Urinary bladder (tissue), 4 donors: Measurements from ENCODE around the gene TFPI. TPM values are rescaled to one million over a fixed set of nuclear protein-coding genes. Genes with fewer than 3 reads are reported as not detected.
"Not testable (repeated sequence)": the region's sequence is repeated elsewhere in the genome, so short reads cannot be mapped to it uniquely, and the experiment has no call there.

Experiments used
- DNase-seq: peaks from one replicate; pipeline ENCODE4 v3.0.0-alpha.2; 2015; ENCODE audit errors: extremely low spot score
- H3K27ac ChIP-seq: one replicate; pipeline ENCODE4 v1.5.1; 2013; ENCODE audit warnings: low read depth, mild to moderate bottlenecking, moderate library complexity
- H3K36me3 ChIP-seq: one replicate; pipeline ENCODE4 v1.6.1; 2013; ENCODE audit warnings: mild to moderate bottlenecking, moderate library complexity; ENCODE audit not compliant: insufficient read depth
- H3K4me1 ChIP-seq: one replicate; pipeline ENCODE4 v1.6.1; 2013; ENCODE audit warnings: mild to moderate bottlenecking, moderate library complexity; ENCODE audit not compliant: insufficient read depth
- H3K4me3 ChIP-seq: one replicate; pipeline ENCODE4 v1.5.1; 2013; ENCODE audit warnings: low read depth, low read length
- WGBS: extraction: QIAGEN DNeasy Blood & Tissue Kit; methylation state at CpG from one replicate; pipeline ENCODE4 v1.1.7; 2013; 5-methylcytosine and 5-hydroxymethylcytosine counted together
- polyA plus RNA-seq: library from polyadenylated mRNA; stranded (reverse); fragments of 200-250 nt; gene quantifications from one replicate; pipeline ENCODE4 v1.2.3, GENCODE V29; 2013
- total RNA-seq: library from RNA; depleted of rRNA; stranded (reverse); fragments of >200 nt; gene quantifications from one replicate; pipeline ENCODE4 v1.2.3, GENCODE V29; 2014
- donor health status: healthy with polysubstance abuse.
- donor health status: healthy.

Gene TFPI
- total and polyA plus RNA-seq, 2 donors, result 63.3 to 177 TPM

DNA sequence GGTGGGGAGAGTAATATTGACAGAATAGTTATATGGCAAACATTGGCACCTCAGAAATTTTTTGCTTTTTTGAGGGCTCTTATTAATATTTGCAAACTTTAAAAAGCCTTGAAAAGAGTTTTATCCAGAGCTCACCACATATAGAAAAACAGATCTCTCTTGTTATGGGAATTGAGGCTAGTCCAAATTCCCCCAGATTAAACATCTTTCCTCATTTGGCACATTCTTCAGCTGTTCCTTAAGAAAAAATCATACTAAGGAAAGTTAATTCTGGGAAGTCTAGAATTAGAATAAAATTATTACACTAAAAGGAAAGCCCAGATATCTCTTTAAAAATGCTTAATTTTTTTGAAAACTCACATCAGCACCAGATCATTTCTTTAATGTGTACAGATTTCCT, 5.6 kb downstream of the TFPI start:
- Histone ChIP-seq H3K4me3 (no peak overlapping the region), H3K27ac (no peak overlapping the region), H3K4me1 (peaks cover 1% of the 10 kb centered on the region), H3K36me3 (no peaks in the 10 kb centered on the region)
- DNase-seq, result no peak

DNA sequence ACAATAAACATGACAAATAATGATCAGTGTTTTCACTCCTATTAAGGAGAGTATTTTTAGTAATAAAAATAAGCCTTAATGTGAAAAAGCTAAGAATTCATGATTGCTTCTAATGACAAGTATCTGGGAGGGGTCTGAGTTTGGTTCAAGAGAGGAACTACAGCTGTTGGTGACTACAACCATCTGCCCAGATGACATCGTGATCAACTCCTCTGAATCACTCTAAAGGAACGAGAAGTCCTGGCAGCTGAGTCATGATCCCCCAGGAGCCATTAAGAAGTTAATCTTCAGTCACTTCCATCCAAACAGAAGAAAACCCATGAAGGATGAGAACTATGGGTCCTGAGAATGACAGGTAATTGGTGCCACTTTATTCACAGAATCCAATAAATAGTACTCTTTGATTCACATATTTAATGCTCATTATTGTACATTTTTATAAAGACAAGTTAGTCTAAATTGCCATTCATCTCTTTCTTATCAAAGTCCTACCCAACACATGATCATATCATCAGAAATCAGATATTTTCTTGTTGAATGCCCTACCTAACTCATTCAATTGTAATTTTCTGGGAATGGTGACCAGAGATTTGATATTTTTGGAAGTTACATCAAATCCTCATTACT, 6.8 kb downstream of the TFPI start:
- Histone ChIP-seq H3K4me3 (no peak overlapping the region), H3K36me3 (no peaks in the 10 kb centered on the region), H3K27ac (no peak overlapping the region), H3K4me1 (peaks cover 1% of the 10 kb centered on the region)
- 11% methylated on average over 2 of the region's 2 CpGs for WGBS
- DNase-seq, result no peak

DNA sequence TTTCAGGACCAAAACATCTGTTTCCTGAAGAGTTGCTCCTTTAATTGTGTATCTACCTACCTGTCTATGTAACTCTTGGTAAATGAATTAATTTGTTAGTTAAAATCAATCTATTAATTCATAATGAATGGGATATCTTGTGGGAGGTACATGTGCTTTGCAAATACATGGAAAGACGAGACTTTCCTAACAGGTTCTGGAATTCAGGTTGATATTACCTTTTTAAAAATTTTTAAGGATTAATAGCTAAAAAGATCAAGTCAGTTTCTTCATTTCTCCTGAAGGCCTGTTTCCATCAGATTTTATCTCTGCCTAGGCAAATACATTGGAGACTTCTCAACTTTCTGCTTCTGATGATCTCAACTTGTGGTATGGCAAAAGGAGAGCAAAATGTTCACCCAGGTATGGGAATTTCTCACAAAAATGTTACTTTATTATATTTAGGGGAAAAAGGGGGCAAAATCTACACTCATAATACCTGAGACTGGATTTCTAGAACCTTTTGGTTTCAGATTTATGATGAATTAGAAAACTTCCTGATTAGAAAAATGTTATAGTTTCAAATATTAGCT, 7.4 kb downstream of the TFPI start:
- no peak for DNase-seq
- no peak overlapping the region for H3K27ac ChIP-seq
- WGBS, result 96% methylated on average over 1 of the region's 1 CpG

DNA sequence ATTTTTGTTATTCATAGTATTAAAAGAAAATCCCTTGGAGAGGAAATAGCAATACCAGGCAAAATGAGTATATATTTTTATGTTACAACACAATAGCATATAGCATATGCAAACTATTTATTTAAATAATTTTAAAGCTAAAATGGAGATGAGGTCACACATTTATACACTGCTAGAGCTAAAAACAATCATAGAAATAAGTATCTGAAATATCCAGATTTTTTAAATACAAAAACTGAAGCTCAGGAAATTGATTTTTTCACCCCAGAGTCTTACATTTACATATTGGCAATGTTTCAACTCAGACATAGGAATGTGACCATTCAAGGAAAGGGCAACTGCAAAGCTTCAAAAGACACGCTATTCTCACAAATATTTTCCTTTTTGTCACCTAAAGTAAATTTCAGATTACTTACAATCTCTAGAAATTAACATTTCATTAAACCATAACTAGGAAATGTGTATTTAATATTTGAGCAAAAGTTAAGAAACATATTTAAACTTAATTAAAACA, 8.9 kb downstream of the TFPI start:
- Histone ChIP-seq H3K36me3 (no peaks in the 10 kb centered on the region), H3K4me3 (no peak overlapping the region), H3K27ac (no peak overlapping the region), H3K4me1 (peaks cover 1% of the 10 kb centered on the region)
- DNase-seq, result no peak
- WGBS, result 76% methylated on average over 1 of the region's 1 CpG

More for the DNA sequence above, 7.4 kb downstream of the TFPI start:
- Histone ChIP-seq H3K36me3 (no peaks in the 10 kb centered on the region), H3K4me1 (peaks cover 1% of the 10 kb centered on the region), H3K4me3 (no peak overlapping the region)

DNA sequence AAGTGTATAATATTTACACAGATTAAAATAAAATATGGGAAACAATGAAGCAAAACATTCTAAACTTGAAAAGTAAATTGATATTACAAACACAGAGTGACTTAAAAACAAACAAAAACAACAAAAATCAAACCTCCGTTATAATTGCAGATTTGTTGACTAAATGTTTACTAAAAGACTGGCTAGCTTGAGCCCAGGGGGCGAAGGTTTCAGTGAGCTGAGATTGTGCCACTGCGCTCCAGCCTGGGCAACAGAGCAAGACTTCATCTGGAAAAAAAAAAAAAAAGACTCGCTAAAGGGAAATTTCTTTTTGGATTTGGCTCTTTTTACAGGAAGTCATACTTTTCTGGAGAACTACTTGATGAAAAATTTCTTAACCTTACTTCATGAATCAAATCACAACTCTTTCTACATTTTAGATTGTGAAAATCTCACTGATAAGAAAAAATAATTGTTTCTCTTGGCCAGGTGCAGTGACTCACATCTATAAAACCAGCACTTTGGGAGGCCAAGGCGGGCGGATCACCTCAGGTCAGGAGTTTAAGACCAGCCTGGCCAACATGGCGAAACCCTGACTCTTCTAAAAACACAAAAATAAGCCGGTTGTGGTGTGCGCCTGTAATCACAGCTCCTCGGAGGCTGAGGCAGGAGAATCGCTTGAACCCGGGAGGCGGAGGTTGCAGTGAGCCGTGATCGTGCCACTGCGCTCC, 9.7 kb downstream of the TFPI start:
- WGBS, result 92% methylated on average over 16 of the region's 16 CpGs
- Histone ChIP-seq H3K4me3 (no peak overlapping the region), H3K4me1 (peaks cover 1% of the 10 kb centered on the region), H3K27ac (no peak overlapping the region), H3K36me3 (no peaks in the 10 kb centered on the region)
- no peak for DNase-seq

DNA sequence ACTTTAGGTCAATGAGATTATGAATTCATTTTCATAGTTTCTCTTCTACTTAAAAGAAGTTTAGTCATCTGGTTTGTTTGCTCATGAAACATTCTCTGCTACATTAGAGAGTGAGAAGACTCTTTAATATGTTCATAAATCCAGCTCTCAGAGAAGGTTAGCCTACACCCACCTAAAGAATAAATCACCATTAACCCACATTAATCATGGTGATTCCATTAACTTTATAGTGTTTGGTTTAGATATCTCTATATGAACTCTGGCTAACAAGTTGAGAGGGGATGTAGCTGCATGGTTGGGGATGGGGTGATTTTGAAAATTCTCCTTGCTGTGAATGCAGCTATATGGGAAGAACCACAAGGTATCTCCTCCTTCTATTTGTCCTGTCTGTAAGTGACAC, 10.7 kb downstream of the TFPI start:
- Histone ChIP-seq H3K4me1 (peaks cover 1% of the 10 kb centered on the region), H3K36me3 (no peaks in the 10 kb centered on the region)

DNA sequence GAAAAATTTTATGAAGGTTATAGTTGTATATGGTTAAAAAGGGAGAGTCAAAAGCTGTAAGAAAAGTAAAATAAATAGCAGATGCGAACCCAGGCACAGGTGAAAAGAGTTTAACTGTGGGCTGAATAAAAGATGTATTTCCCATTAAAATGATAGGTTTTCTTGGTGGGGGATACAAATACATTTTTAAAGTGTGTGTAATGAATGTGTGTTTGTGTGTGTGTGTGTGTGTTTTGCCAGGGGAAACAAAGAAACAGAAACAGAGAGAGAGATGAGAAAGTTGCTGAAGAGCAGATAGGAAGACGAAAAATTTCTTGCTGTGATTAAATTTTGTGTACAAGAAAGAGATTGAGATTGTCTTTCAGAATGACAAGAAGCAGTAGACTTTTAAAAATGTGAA, 12.1 kb downstream of the TFPI start:
- H3K4me3 ChIP-seq, result no peak overlapping the region
- H3K4me1 ChIP-seq, result peaks cover 1% of the 10 kb centered on the region
- DNase-seq, result no peak
- H3K36me3 ChIP-seq, result no peaks in the 10 kb centered on the region
- peak overlapping the region; percentile 59 for H3K27ac ChIP-seq
- 75% methylated on average over 2 of the region's 2 CpGs for WGBS

More for the DNA sequence above, 10.7 kb downstream of the TFPI start:
- DNase-seq, result no peak
- H3K4me3 ChIP-seq, result no peak overlapping the region
- no peak overlapping the region for H3K27ac ChIP-seq

DNA sequence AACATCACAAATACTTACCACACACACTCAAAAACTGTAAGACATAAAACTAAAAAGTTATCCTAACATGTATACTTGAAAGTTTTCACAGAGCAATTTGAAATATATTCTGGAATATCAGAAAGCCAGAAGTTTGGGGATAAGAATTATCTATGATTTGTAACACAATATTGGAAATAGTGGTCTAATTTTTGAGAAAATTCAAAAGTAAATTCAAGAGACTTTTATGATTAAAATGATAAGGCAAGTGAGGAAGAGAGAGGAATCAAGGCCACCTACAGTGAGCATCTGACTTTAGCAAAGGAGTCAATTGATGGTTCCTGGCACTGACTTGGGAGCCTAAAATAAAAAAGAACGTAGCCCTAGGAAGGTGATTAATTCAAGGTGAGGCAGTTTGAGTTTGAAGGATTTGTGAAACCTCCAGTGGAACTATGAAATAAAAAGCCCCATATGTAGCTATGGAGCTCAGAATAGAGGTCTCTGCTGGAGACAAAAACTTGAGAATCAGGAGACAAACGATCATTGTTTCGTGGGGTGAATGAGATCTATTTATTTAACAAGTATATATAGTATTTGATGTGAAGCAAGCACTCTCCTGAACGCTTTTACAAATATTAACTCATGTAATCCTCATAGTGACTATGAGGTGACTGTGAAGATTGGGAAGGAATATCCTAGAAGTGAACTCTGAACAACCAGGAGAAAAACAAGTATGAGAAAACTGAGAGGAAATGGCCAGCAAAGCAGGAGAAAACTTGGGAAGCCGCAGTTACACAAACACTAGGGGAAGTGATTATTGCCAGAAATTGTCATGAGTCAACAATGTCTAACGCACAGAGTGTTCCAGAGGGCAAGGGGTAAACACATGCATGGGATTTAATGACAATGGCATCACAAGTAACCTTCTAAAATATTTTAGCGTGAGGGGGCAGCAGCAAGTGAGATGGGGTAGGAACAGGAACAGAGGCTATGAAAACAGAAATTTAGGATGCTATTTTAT, 12.8 kb downstream of the TFPI start:
- no peak for DNase-seq
- Histone ChIP-seq H3K4me1 (peaks cover 1% of the 10 kb centered on the region), H3K4me3 (no peak overlapping the region), H3K27ac (peak overlapping the region; percentile 59), H3K36me3 (no peaks in the 10 kb centered on the region)
- 41% methylated on average over 7 of the region's 7 CpGs for WGBS

DNA sequence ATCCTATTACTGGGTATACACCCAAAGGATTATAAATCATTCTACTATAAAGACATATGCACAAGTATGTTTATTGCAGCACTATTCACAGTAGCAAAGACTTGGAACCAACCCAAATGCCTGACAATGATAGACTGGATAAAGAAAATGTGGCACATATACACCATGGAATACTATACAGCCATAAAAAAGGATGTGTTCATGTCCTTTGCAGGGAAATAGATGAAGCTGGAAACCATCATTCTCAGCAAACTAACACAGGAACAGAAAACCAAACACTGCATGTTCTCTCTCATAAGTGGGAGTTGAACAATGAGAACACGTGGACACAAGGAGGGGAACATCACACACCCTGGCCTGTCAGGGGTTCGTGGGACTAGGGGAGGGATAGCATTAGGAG, 16.0 kb downstream of the TFPI start:
- not testable (repeated sequence) for DNase-seq, H3K36me3 ChIP-seq

DNA sequence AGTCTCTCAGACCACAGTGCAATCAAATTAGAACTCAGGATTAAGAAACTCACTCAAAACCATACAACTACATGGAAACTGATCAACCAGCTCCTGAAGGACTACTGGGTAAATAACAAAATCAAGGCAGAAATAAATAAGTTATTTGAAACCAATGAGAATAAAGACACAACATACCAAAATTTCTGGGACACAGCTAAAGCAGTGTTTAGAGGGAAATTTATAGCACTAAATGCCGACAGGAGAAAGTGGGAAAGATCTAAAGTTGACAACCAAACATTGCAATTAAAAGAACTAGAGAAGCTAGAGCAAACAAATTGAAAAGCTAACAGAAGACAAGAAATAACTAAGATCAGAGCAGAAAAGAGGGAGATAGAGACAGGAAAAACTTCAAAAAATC, 18.9 kb downstream of the TFPI start:
- H3K4me1 ChIP-seq, H3K4me3 ChIP-seq, H3K27ac ChIP-seq, DNase-seq, H3K36me3 ChIP-seq: not testable (repeated sequence)
- WGBS, result 100% methylated on average over 1 of the region's 1 CpG

More for the DNA sequence above, 16.0 kb downstream of the TFPI start:
- not testable (repeated sequence) for H3K4me1 ChIP-seq, H3K27ac ChIP-seq, H3K4me3 ChIP-seq
- WGBS, result 94% methylated on average over 2 of the region's 2 CpGs

DNA sequence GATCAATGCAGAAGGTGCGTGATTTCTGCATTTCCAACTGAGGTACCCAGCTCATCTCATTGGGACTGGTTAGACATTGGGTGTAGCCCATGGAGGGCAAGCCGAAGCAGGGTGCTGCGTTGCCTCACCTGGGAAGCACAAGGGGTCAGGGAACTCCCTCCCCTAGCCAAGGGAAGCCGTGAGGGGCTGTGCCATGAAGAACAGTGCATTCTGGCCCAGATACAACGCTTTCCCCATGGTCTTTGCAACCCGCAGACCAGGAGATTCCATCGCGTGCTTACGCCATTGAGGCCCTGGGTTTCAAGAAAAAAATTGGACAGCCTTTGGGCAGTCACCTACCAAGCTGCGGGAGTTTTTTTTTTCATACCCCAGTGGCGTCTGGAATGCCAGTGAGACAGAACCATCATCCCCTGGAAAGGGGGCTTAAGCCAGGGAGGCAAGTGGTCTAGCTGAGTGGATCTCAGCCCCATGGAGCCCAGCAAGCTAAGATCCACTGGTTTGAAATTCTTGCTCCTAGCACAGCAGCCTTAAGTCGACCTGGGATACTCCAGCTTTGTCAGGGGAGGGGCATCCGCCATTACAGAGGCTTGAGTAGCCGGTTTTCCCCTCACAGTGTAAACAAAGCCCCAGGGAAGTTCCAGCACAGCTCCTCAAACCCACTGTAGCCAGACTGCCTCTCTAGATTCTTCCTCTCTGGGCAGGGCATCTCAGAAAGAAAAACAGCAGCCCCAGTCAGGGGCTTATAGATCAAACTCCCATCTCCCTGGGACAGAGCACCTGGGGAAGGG, 21.7 kb downstream of the TFPI start:
- Histone ChIP-seq H3K27ac (no peak overlapping the region), H3K4me3 (no peak overlapping the region), H3K36me3 (no peaks in the 10 kb centered on the region), H3K4me1 (no peaks in the 10 kb centered on the region)
- WGBS, result 95% methylated on average over 14 of the region's 14 CpGs
- DNase-seq, result no peak

DNA sequence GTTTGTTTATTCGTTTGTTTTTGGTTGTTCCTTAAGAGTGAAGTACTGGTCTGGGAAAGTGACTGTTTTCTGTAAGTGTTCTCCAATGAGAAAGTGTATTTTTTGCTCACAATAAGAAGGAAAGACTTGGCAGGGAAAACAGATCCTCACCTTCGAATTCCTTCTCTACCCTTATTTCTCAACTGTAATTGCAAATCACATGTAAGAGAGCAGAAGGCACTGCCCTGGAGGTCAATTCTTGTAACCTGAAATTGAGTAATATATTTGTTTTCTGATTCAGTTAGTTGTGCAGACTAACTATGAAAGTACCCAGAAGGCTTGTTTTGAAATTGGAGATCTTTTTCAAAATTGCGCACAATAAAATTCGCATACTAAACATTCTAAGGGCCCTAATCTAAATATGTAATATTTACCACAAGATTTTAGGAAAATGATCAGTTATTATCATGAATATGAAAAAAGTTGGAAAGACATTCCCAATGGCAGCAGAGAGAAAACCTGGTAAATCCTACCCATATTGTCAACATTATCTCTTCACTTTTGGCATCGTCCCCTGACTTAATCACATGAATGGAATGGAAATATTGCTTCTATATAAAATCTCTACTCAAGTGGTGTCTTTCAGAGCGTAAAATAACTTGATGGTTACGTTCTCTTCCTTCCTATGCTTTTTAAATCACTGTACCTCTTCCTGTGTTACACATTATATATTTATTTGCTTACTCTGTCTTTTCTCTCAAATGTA, 24.1 kb downstream of the TFPI start:
- WGBS, result 94% methylated on average over 7 of the region's 7 CpGs
- no peaks in the 10 kb centered on the region for H3K36me3 ChIP-seq
- H3K4me3 ChIP-seq, result no peak overlapping the region

More for the DNA sequence above, 24.1 kb downstream of the TFPI start:
- H3K27ac ChIP-seq, result no peak overlapping the region
- H3K4me1 ChIP-seq, result no peaks in the 10 kb centered on the region
- no peak for DNase-seq
